Neural cell (in vitro differentiated cells): ENCODE measurements around the gene CNNM1. TPM values are rescaled to one million over a fixed set of nuclear protein-coding genes. Genes with fewer than 3 reads are reported as not detected.

Experiments
- H2AFZ ChIP-seq: fragments of 200-600, 300-800 bp; sonication (generic), shearing (Covaris generic); 2 replicates; pipeline ENCODE4 v1.6.0; 2014; ENCODE audit warnings: low read depth, mild to moderate bottlenecking, antibody characterized with exemption, low read length, moderate library complexity
- H3F3A ChIP-seq: fragments of 200-600 bp; shearing (Covaris generic); 2 replicates; pipeline ENCODE4 v1.6.1; 2016; ENCODE audit warnings: mild to moderate bottlenecking, moderate library complexity, mixed read lengths, antibody characterized with exemption, low read length; ENCODE audit not compliant: insufficient read depth, poor library complexity, severe bottlenecking
- H3K27ac ChIP-seq: fragments of 200-600, 300-800 bp; sonication (generic), shearing (Covaris generic); 2 replicates; pipeline ENCODE4 v1.5.1; 2014; ENCODE audit warnings: mild to moderate bottlenecking, low read length, moderate library complexity
- H3K27me3 ChIP-seq: fragments of 300-800, 200-600 bp; sonication (generic), shearing (Covaris generic); 2 replicates; pipeline ENCODE4 v1.6.0; 2014; ENCODE audit warnings: mild to moderate bottlenecking, low read depth, low read length, moderate library complexity; ENCODE audit not compliant: insufficient read depth
- H3K36me3 ChIP-seq: fragments of 300-800, 200-600 bp; sonication (generic), shearing (Covaris generic); 2 replicates; pipeline ENCODE4 v1.5.1; 2014; ENCODE audit warnings: mild to moderate bottlenecking, antibody characterized with exemption, low read length, moderate library complexity; ENCODE audit not compliant: insufficient read depth
- H3K4me2 ChIP-seq: fragments of 300-800, 200-600 bp; sonication (generic), shearing (Covaris generic); 2 replicates; pipeline ENCODE4 v1.6.0; 2014; ENCODE audit warnings: mild to moderate bottlenecking, low read length
- H3K4me3 ChIP-seq: fragments of 300-800, 200-600 bp; sonication (generic), shearing (Covaris generic); 2 replicates; pipeline ENCODE4 v1.5.1; 2014; ENCODE audit warnings: mild to moderate bottlenecking, low read length, moderate library complexity
- H3K79me2 ChIP-seq: fragments of 200-600 bp; shearing (Covaris generic); replicated peaks from 2 replicates; pipeline ENCODE4 v1.6.0; 2014; ENCODE audit warnings: mild to moderate bottlenecking, low read length, moderate library complexity; ENCODE audit not compliant: insufficient read depth
- H3K9ac ChIP-seq: fragments of 300-800, 200-600 bp; sonication (generic), shearing (Covaris generic); 2 replicates; pipeline ENCODE4 v1.6.1; 2016; ENCODE audit warnings: mild to moderate bottlenecking, low read length, mixed read lengths
- H3K9me2 ChIP-seq: fragments of 200-600 bp; shearing (Covaris generic); 2 replicates; pipeline ENCODE4 v1.6.1; 2016; ENCODE audit warnings: mild to moderate bottlenecking, low read length, mixed read lengths; ENCODE audit not compliant: insufficient read depth
- H3K9me3 ChIP-seq: fragments of 200-600, 300-800 bp; sonication (generic), shearing (Covaris generic); 2 replicates; pipeline ENCODE4 v1.6.1; 2016; ENCODE audit warnings: mild to moderate bottlenecking, mixed run types, low read length, moderate library complexity, mixed read lengths
- H4K20me1 ChIP-seq: fragments of 200-600 bp; shearing (Covaris generic); 2 replicates; pipeline ENCODE4 v1.6.1; 2016; ENCODE audit warnings: mild to moderate bottlenecking, mixed run types; ENCODE audit not compliant: insufficient read depth
- EP300 ChIP-seq: fragments of 450-650 bp; conservative IDR thresholded peaks from 2 replicates; pipeline ENCODE4 v1.6.1; 2014; ENCODE audit warnings: antibody characterized with exemption, mild to moderate bottlenecking, moderate library complexity; ENCODE audit not compliant: poor library complexity, severe bottlenecking
- EZH2 ChIP-seq: fragments of 200-600, 300-800 bp; shearing (Covaris generic), sonication (generic); IDR thresholded peaks from 2 replicates; pipeline ENCODE4 v1.6.1; 2014; ENCODE audit warnings: antibody characterized with exemption, low read length, borderline replicate concordance, mild to moderate bottlenecking; ENCODE audit not compliant: insufficient read depth, poor library complexity, severe bottlenecking
- MXI1 ChIP-seq: fragments of 450-650 bp; conservative IDR thresholded peaks from 2 replicates; pipeline ENCODE4 v1.6.1; 2014; ENCODE audit warnings: antibody characterized with exemption, mild to moderate bottlenecking; ENCODE audit not compliant: poor library complexity, severe bottlenecking
- POLR2AphosphoS5 ChIP-seq: IDR thresholded peaks from 2 replicates; pipeline ENCODE4 v1.6.1; 2012
- RAD21 ChIP-seq: fragments of 450-650 bp; conservative IDR thresholded peaks from 2 replicates; pipeline ENCODE4 v1.6.1; 2014; ENCODE audit warnings: antibody characterized with exemption, mild to moderate bottlenecking, moderate library complexity
- SMC3 ChIP-seq: fragments of 450-650 bp; conservative IDR thresholded peaks from 2 replicates; pipeline ENCODE4 v1.6.1; 2014; ENCODE audit warnings: antibody characterized with exemption, mild to moderate bottlenecking, moderate library complexity; ENCODE audit not compliant: poor library complexity
- TAF1 ChIP-seq: IDR thresholded peaks from 2 replicates; pipeline ENCODE4 v1.6.1; 2012; ENCODE audit warnings: low read depth
- polyA plus RNA-seq: library from polyadenylated mRNA; depleted of rRNA; stranded (reverse); fragments of >200 nt; gene quantifications from 2 replicates; pipeline ENCODE4 v1.2.3, GENCODE V29; 2014
- TF ChIP-seq, protein P1 (sequence below): IDR thresholded peaks from 2 replicates; pipeline ENCODE4 v1.6.1; 2012; ENCODE audit warnings: borderline replicate concordance
- TF ChIP-seq, protein P2 (sequence below): fragments of 450-650 bp; IDR thresholded peaks from 2 replicates; pipeline ENCODE4 v1.5.1; 2014; ENCODE audit warnings: antibody characterized with exemption, mild to moderate bottlenecking, moderate library complexity; ENCODE audit not compliant: poor library complexity, severe bottlenecking

CNNM1 gene
- polyA plus RNA-seq, 1 donor from 2014 or later = 1.5 TPM

DNA sequence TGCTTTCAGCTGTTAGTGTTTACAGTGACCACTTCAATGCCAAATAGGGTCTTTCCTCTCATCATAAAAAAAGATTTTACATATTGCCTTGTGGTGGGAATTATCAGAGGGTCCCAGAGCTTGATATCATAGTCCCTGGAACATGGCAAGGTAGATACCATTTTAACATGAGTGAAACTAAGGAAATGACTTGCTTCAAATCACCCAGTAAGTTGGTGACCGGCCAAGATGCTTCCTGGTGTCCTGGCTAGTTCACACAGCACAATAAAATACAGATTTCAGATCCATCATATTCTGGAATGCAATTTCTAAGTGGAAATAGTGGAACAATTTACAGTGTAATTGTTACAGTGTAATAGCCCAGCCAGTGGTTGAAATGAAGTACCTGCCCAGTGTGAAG lies 36.6 kb downstream of the CNNM1 start:
- Histone ChIP-seq H3K4me3 (no peak overlapping the region), H3K9me3 (no peaks in the 10 kb centered on the region), H2AFZ (no peak overlapping the region), H3F3A (no peaks in the 10 kb centered on the region), H3K4me2 (no peak overlapping the region), H3K27ac (no peak overlapping the region), H3K9ac (no peak overlapping the region), H3K27me3 (no peaks in the 10 kb centered on the region), H3K36me3 (no peaks in the 10 kb centered on the region), H3K9me2 (no peaks in the 10 kb centered on the region), H3K79me2 (no peaks in the 10 kb centered on the region), H4K20me1 (no peaks in the 10 kb centered on the region)
- TF ChIP-seq, protein P1, sequence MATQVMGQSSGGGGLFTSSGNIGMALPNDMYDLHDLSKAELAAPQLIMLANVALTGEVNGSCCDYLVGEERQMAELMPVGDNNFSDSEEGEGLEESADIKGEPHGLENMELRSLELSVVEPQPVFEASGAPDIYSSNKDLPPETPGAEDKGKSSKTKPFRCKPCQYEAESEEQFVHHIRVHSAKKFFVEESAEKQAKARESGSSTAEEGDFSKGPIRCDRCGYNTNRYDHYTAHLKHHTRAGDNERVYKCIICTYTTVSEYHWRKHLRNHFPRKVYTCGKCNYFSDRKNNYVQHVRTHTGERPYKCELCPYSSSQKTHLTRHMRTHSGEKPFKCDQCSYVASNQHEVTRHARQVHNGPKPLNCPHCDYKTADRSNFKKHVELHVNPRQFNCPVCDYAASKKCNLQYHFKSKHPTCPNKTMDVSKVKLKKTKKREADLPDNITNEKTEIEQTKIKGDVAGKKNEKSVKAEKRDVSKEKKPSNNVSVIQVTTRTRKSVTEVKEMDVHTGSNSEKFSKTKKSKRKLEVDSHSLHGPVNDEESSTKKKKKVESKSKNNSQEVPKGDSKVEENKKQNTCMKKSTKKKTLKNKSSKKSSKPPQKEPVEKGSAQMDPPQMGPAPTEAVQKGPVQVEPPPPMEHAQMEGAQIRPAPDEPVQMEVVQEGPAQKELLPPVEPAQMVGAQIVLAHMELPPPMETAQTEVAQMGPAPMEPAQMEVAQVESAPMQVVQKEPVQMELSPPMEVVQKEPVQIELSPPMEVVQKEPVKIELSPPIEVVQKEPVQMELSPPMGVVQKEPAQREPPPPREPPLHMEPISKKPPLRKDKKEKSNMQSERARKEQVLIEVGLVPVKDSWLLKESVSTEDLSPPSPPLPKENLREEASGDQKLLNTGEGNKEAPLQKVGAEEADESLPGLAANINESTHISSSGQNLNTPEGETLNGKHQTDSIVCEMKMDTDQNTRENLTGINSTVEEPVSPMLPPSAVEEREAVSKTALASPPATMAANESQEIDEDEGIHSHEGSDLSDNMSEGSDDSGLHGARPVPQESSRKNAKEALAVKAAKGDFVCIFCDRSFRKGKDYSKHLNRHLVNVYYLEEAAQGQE = no peak
- TF ChIP-seq EP300 (no peak), POLR2AphosphoS5 (no peak), RAD21 (no peak), EZH2 (no peak), MXI1 (no peak), SMC3 (no peak), TAF1 (no peak)
- TF ChIP-seq, protein P2, sequence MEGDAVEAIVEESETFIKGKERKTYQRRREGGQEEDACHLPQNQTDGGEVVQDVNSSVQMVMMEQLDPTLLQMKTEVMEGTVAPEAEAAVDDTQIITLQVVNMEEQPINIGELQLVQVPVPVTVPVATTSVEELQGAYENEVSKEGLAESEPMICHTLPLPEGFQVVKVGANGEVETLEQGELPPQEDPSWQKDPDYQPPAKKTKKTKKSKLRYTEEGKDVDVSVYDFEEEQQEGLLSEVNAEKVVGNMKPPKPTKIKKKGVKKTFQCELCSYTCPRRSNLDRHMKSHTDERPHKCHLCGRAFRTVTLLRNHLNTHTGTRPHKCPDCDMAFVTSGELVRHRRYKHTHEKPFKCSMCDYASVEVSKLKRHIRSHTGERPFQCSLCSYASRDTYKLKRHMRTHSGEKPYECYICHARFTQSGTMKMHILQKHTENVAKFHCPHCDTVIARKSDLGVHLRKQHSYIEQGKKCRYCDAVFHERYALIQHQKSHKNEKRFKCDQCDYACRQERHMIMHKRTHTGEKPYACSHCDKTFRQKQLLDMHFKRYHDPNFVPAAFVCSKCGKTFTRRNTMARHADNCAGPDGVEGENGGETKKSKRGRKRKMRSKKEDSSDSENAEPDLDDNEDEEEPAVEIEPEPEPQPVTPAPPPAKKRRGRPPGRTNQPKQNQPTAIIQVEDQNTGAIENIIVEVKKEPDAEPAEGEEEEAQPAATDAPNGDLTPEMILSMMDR = no peak

DNA sequence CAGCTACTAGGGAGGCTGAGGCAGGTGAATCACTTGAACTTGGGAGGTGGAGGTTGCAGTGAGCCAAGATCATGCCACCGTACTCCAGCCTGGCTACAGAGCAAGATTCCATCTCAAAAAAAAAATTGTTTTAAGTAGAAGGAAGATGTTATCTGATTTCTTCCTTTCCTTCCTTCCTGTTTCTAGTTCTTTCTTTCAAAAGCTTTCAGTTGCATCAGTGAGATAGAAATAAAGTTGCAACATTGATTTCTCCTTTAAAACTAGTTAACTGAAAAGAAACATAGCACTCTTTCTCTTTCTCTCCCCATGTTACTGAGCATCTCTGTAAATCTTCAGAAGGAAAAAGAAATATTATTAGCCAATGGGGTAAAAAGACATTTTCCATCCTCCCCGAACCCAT lies 37.5 kb downstream of the CNNM1 start:
- no peaks in the 10 kb centered on the region for H3K27me3 ChIP-seq
- no peaks in the 10 kb centered on the region for H4K20me1 ChIP-seq
- H3K4me2 ChIP-seq = no peak overlapping the region
- H3K9me2 ChIP-seq = no peaks in the 10 kb centered on the region
- TF ChIP-seq TAF1 (no peak), EP300 (no peak), MXI1 (no peak), EZH2 (no peak)
- H3K9me3 ChIP-seq = no peaks in the 10 kb centered on the region
- H3K9ac ChIP-seq = no peak overlapping the region
- no peaks in the 10 kb centered on the region for H3F3A ChIP-seq
- H3K27ac ChIP-seq = no peak overlapping the region
- H2AFZ ChIP-seq = no peak overlapping the region
- H3K36me3 ChIP-seq = no peaks in the 10 kb centered on the region
- H3K4me3 ChIP-seq = no peak overlapping the region
- no peaks in the 10 kb centered on the region for H3K79me2 ChIP-seq
